GM12873 (cell line): ENCODE measurements around the gene TNFRSF21.

Experiments
- CTCF ChIP-seq: IDR thresholded peaks from 2 replicates; pipeline ENCODE4 v1.5.1; 2012; ENCODE audit warnings: low read depth, mild to moderate bottlenecking, moderate library complexity, low read length, control low read depth; ENCODE audit not compliant: insufficient read depth; ENCODE audit errors: missing control alignments

The TNFRSF21 gene

GRCh38 chr6:47286301-47286700 lies 23.4 kb downstream of the TNFRSF21 start:
- no peak for TF ChIP-seq CTCF

DNA sequence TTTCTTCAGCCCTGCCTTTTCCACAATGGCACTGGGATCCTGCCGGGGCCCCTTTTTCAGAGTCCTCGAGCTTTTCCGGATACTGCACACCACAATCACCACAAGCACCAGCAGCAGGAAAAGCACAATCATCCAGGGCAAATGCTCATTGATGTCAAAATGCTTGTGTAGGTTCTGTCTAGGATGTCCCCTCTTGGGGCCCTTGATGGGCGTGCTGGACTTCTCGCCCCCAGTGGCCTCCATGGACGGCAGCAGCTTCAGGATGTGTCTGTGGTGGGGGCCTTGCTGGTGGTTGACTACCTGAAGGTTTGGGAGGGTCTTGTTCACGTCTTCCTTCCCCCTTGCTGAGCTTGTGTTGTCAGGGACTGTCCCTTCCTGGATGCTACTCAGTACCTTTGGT lies 25.7 kb downstream of the TNFRSF21 start:
- TF ChIP-seq CTCF = no peak

DNA sequence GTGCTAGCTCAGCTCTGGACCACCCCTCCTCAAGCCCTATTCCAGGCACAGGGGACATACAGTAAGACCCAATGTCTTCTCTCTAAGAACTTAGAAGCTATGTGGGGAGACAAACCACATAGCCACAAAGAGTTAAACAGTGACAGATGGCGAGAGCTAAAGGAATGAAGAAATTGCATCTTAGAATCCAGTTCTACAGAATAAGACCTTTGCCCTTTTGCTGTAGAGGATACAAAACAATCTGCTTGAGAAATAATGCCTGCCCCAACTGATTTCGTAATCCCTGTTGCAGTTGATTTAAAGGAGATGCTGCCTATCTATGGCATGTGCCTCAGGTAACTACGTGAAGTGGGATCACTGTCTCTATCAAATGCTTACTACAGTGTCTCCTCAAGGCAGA lies 31.2 kb downstream of the TNFRSF21 start:
- no peak for TF ChIP-seq CTCF

DNA sequence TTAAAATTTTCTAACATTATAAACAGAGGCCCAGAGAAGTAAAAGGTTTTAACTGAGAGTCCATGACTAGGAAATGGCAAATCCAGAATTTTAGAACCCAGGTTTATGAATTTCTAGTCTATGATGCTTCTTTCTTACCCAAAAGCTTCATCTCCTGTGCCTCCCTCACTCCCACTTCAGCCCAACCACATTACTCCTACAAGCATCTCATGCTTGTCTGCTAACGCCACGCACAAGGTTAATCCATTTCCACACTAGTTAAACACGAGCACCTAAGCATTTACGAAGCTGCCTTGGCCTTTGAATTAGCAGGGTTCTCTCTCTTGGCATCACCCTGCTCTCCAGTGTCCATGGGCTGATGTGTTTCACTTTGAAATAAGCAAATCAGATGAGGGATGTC lies 32.0 kb downstream of the TNFRSF21 start:
- no peak for TF ChIP-seq CTCF

- no peak for TF ChIP-seq CTCF
Measured at GRCh38 chr6:47276377-47276776, 33.3 kb downstream of the TNFRSF21 start.

- TF ChIP-seq CTCF = no peak
Measured at GRCh38 chr6:47275640-47276039, 34.1 kb downstream of the TNFRSF21 start.

GRCh38 chr6:47268572-47269187 lies 41.0 kb downstream of the TNFRSF21 start:
- no peak for TF ChIP-seq CTCF
